NCI-H1417 (cell line): ENCODE results near the gene TRAPPC2B.

ENCODE experiments used
- DNase-seq, 3 experiments: peaks; one replicate each; lab custom pipeline; 2025; lab: John Stamatoyannopoulos, UW

TRAPPC2B gene

DNA sequence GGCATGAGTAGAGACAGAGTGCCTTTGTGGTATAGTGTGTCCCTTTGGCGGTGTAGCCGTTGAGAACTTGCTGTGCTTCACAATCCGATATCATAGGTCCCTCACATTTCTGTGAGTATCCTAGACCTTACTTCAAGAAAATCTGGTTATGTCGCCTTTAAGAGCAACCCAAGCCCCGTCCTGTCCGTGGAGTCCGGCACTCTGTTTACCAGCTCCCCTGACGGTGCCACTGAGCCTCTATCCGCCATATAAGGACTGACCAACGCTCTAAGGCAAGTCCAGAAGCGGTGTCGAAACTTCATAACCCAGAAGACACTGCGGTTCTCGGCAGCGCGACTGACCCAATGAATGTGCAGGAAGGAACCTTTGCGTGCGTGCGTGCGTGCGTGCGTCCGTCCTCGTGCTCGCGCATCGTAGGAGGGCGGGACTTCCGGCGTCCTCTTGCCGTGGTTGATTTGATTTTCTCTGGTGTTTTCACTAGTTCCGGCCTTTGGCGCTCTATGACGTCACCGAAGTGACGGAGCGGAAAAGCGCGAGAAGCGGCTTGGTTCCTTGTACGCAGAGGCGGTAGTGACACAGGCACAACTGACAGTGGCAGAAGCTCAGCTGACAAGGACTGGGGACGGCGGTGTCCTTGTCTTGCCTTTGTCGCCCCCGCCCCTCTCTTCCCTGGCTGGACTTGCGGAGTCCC is at the start of gene TRAPPC2B, which contains the start of gene ZNF547:
TSS of gene TRAPPC2B (plus strand) at position 555 of the 691 bp plus-strand sequence. CDS start 1,283 bp downstream, outside the sequence.
TSS of gene ZNF547 (plus strand) at position 555 of the 691 bp plus-strand sequence. CDS start 5,005 bp downstream, outside the sequence.
- peak; percentile 97 to 100 (median 99) for DNase-seq

DNA sequence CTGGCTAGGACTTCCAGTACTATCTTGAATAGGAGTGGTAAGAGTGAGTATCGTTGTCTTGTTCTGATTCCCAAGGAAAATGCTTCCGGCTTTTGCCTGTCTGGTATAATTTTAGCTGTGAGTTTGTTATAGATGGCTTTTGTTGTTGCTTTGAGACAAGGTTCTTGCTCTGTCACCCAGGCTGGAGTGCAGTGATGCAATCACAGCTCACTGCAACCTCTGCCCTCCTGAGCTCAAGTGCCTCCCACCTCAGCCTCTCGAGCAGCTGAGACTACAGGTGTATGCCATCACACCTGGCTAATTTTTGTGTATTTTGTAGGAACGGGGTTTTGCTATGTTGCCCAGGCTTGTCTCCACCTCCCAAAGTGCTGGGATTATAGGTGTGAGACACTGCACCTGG is 49.2 kb upstream of the TRAPPC2B start:
- peak in 2 of 3 experiments; percentile 9 to 56 for DNase-seq

DNA sequence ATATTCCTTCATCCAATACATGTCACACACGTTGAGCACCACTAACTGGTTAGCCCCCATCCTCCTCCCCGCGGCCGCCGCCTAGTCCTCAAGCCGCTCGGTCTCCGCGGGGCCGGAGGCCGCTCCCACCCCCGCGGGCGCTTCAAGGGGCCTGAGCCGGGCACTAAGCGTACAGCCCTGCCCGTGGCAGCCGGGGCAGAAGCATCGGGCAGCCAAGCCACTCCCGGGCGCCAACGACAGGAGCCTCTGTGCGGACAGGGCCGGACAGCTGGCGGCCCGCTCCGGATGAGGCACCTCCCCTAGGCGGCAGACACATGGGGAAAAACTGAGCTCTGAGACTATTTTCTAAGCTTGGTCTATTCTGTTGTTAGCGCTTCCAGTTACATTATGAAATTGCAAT is 45.8 kb upstream of the TRAPPC2B start:
- DNase-seq: no peak

DNA sequence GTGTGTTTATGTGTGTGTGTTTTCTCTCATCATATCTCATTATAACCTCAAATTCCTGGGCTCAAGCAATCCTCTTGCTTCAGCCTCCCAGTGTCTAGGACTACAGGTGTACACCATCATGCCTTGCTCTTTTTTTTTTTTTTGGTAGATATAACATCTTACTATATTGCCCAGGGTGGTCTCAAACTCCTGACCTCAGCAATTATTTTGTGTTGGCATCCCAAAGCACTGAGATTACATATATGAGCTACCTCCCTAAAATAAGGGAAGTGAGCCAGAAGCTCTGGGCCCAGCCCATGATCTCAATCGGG is 43.5 kb upstream of the TRAPPC2B start:
- no peak for DNase-seq

DNA sequence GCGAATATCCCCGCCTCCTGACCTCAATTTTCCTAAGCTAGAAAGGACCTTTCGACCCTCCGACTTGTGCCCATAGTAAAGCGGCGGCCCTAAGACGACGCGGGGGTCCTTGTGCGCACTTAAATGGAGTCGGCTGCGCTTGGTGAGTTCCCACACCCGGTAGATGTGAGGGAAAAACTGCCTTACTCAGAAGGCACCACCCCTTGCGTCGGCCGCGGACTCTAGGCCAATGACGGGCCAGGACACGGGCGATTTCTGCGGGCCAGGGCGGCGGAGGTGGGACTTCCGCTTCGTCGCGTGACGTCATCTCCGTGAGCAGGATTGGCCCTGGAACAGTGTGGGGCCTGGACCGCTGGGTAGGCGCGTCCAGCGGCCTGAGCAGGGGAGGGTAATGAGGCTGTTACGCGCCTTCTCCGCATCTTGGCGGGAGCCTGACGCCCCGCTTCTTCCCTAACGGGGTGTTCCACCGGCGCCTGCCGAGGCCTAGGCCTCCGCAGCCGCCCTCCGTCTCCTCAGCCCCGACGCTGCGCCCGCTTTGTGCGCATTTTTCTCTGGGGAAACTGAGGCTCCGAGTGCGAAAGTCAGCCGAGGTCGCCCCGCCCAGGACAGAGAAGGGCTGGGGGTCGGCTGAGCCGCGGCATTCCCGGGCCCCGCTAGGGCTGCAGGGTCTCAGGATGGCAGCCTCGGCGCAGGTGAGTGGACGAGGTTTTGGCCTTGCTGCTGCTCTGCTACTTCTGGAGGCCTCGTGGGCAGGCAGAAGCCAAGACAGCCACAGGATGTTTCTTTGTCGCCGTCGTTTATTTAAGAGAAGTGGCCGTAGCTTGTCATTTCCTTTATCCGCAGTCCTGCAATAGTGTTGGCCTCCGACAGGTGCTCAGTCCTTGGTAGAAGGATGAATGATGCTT is 42.9 kb upstream of the TRAPPC2B start, which contains the start of gene ZNF543:
TSS of gene ZNF543 (plus strand) at position 293 of the 905 bp plus-strand sequence. CDS start at position 675, 382 bp downstream.
- peak; percentile 92 to 96 (median 96) for DNase-seq

DNA sequence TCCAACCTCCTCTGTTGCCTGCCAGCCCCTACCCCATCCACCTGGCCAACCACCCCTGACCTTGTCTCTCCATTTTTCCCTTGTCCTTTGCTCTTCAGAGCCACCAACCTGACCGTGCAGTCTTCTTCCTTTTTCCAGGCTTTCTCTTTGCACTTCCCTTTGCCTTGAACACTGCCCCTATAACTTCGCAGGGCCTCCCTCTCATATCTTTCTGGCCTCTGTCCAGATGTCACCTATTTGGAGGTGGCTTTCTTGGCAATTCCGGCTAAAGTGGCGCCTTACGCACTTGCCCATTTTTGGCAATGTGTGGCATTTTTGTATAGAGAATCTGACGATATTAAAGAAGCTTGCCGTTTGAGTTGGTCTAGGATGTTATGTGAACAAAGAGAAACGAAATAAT is 42.2 kb upstream of the TRAPPC2B start:
- DNase-seq: no peak

DNA sequence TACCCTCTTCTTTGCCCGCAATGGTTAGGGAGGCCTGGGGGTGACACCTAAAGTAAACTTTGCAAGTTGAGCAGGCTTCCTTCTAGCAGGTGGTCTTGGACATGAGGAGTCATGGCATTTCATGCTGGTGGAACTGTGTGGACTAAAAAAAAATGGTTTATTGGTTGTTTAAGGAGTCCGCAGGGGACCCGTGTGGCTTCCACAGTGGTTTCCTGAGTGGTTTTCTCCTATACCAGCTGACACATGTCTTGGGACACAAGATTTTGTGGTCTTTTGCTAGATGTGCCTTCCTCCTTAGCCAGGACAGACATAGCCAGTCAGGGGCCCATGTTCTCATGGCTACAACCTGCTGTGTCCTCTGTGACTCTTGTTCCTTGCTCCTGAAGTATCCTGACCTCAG is 41.6 kb upstream of the TRAPPC2B start:
- DNase-seq: no peak

DNA sequence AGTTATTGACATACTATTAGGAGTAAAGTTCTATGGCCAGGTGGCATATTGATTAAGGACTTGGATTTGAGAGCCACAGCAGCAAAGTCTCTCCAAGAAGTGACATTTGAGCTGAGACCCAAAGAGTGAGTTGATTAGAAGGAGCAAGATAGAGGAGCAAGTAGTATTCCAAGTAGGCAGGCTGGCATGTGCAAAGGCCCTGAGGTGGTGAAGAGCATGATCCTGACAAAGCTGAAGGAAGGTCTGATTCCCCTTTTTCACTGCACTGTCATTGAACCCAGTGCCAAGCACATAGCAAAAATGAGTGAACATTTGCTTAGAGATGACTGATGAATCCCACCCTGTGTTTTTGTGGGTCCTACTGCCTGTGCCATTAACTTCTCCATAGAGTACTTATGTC is 38.4 kb upstream of the TRAPPC2B start:
- DNase-seq: no peak

DNA sequence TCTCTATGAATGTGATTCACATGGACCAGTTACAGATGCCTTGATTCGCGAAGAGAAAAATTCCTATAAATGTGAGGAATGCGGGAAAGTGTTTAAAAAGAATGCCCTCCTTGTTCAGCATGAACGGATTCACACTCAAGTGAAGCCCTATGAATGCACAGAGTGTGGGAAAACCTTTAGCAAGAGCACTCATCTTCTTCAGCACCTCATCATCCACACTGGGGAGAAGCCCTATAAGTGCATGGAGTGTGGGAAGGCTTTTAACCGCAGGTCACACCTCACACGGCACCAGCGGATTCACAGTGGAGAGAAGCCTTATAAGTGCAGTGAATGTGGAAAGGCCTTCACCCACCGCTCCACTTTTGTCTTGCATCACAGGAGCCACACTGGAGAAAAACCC is 35.4 kb upstream of the TRAPPC2B start:
- no peak for DNase-seq

DNA sequence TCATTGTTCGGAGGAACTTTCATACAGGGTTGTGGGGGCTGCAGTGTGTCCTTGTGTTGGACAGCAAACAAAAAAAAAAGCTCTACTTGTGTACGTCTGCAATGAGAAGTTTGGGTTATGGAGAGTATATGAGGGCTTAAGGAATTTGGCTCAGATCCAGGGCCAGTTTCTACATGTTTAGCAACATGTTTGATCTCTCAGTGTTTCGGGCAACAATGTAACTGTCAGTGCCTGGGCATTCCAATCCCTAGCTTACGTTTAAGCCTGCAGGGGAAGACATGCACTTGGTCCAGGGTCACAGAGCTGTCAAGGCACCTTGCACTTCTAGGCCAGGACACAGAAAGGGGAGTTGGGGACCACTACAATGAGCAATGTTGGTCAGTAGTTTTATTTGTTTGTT is 29.2 kb upstream of the TRAPPC2B start:
- DNase-seq: no peak

DNA sequence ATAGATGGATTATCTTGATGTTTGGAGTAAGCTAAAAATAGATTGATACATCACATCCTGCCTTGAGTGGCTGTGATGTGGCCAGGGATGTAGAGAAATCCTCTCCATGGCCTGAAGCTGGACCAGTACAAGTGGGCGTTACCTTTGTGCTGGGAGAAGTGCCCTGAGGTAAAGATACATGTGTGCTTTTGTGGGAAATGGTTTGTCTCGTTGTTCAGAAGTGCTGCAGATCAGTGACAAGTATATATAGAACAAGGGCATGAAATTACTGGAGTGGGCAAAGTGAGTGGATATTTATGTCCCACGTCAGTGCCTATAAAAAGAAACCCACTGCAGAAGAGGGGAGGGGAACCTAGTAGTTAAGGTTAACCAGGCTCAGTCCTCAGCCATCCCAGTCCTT is 24.5 kb upstream of the TRAPPC2B start:
- no peak for DNase-seq

DNA sequence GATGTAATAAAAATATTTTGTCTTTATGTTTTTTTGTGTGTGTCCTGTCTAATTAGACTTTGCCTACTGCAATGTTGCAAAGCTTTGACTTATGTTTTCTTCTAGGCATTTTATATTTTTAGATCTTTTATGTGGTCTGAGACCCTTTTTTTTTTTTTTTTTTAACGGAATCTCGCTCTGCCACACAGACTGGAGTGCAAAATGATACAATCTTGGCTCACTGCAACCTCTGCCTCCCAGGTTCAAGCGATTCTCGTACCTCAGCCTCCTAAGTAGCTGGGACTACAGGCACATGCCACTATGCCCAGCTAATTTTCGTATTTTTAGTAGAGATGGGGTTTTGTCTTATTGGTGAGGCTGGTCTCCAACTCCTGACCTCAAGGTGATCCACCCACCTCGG is 20.8 kb upstream of the TRAPPC2B start:
- DNase-seq: no peak

DNA sequence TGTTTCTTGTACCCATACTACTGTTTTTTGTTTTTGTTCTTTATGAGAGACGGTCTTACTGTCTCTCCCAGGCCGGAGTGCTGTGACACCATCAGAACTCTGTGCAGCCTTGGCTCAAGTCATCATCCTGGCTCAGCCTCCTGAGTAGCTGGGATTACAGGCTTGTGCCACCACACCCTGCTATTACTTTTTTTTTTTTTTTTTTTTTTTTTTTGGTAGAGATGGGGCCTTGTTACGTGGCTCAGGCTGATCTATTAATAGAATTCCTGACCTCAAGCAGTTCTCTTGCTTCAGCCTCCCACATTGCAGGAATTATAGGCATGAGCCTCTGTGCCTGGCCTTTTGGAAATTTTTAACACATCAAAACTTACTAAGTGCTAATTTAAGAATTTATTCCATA is 15.2 kb upstream of the TRAPPC2B start:
- no peak for DNase-seq

DNA sequence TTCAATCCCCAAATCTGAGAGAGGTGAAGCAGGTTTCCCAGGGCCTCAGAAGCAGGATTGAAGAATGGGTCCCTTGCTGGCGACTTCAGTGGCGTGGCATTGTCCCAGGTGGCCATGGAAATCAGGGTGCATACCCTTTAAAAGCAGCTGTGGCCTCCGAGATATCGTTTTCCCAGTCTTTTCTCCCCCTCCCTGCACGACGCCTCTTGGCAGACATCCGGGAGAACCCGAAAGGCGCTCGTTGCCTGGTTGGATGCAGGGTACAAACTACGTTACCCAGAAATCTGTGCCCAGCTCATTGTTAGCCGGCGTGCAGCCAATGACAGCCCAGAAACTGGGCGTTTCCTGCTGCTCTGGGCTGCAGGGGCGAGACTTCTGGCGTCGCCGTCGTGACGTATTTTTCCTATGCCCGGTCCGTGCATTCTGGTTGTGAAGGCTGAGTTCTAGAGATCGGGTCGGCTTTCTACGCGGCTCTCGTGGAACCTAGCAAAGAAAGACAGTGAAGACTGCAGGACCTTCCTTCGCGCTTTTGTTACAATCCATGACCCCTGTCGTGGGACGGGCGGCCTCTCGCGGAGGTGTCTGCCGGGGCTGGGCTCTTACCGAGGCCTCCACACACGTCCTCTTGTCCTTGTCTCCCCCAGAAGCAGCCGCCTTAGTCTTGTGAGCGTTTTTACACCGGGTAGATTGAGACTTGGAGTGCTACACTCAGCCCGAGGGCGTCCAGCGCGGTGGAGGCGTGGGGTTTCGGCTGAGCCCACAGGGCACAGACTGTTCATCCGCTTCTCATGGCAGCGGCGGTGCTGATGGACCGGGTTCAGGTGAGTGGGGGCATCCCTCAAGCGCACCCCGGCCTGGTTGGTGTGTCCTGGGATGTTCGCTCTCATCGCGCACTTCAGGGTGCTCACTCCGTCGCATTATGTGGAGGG is 12.2 kb upstream of the TRAPPC2B start, which contains the start of gene ZNF304:
TSS of gene ZNF304 (plus strand) at position 395 of the 929 bp plus-strand sequence. CDS start at position 789, 394 bp downstream.
- peak; percentile 86 to 97 (median 94) for DNase-seq

DNA sequence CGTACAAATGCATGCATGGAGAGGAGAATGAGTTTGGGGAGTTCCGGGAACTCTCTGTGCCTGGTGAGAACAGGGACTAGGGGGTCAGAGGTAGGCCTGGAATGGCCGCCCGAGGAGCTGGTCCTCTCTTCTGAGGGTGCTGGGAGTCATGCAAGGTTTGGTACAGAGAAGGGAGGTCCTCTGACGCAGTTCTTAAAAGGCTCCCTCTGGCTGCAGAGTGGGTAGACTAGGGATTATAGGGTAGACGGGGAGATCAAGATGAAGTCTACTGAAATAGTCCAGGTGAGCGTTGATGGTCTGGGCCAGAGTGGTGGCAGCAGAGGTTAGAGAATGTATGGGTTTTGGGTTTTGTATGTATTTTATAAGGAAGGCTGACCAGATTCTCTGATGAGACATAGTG is 11.5 kb upstream of the TRAPPC2B start:
- no peak for DNase-seq

DNA sequence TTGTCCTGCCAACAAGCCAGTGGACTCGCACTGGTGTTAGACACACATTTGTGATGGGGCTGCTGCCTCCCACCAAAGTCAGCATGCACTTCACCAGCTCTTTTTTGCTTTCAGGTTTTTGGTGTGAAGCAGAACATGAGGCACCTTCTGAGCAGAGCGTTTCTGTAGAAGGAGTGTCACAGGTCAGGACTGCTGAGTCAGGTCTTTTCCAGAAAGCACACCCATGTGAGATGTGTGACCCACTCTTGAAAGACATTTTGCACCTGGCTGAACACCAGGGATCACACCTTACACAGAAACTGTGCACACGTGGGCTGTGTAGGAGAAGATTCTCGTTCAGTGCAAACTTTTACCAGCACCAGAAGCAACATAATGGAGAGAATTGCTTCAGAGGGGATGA is 7.4 kb upstream of the TRAPPC2B start:
- DNase-seq: no peak

DNA sequence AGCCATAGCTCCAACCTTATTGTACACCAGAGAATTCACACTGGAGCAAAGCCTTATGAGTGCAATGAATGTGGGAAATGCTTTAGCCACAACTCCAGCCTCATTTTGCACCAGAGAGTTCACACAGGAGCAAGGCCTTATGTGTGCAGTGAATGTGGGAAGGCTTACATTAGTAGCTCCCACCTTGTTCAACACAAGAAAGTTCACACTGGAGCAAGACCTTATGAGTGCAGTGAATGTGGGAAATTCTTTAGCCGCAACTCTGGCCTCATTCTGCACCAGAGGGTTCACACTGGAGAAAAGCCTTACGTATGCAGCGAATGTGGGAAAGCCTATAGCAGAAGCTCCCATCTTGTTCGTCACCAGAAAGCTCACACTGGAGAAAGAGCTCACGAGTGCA is 5.9 kb upstream of the TRAPPC2B start:
- DNase-seq: no peak

DNA sequence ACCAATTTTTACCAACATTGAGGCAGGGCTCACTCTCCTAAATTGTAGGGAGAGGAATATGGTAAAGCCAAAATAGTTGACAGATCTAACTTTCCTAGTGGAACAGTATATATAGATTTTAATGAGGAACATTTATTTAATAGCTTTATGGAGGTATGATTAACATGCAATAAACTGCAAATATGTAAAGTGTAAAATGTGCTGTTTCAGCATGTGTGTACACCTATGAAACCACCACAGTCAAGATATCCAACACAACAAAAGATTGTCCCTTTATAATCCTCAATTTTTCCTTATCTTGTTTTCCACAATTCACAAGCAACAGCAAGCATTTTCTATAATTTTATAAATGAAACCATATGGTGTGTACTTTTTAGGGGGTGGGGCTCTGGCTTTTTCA is 4.1 kb upstream of the TRAPPC2B start:
- DNase-seq: no peak

DNA sequence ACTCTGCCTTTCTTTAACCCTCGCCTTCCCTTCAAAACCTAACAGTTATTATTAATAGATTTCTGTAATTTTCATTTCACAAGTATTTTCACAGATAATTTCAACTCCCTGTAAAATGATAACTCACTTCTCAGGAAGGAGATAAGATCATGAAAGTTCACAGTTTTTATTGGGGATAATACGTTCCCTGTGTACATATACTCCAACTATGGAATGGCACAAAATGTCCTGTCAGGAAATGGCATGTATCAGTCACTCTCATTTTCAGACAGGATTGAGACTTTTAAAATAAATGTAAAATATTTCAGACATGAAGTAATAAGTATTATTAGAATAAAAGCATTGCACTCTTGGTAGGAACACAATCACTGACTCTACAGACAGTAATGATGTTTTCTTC is 932 bp upstream of the TRAPPC2B start:
- no peak for DNase-seq

DNA sequence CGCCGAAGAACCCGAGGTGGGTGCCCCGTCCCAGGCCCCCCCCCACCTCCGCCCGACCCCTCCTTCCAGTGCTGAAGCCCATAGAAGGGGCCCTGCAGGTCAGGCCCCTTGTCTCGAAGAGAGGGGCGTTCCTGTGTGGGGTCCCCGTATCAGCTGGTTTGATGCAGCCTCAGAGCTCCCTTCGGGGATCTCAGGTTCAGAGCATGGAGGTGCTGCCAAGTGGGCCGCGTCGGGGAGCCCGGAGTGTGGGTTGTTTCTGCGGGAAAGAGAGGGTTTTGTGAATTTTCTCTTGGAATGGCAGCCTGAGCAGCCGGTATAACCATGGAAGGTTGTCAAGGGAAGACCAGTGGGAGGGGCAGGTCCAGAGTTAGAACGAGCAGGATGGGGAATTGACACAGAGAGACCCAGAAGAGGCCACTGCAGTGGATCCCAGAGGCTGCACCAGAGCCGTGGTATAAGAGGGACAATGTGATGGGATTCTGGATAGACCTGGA is 384 bp downstream of the TRAPPC2B start:
- peak in 1 of 3 experiments; percentile 26 for DNase-seq

DNA sequence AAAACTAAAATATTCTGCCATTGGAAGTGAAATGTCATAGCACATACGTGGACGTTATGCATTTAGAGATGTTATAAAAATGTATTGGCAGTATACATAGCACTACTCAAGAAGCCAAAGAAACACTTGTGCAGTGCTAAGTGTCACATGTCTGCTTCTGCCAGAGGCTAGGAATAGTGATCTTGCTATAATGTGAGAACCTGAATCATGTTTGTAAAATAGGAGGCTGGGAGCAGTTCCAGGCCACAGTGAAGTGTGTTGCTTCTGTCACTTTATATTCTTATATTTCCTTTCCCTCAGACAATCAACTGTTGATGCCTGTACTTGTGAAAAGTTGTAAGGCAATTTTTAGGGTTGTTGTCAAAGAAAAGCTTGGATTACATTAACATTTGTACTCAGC is 3.4 kb downstream of the TRAPPC2B start:
- DNase-seq: no peak

DNA sequence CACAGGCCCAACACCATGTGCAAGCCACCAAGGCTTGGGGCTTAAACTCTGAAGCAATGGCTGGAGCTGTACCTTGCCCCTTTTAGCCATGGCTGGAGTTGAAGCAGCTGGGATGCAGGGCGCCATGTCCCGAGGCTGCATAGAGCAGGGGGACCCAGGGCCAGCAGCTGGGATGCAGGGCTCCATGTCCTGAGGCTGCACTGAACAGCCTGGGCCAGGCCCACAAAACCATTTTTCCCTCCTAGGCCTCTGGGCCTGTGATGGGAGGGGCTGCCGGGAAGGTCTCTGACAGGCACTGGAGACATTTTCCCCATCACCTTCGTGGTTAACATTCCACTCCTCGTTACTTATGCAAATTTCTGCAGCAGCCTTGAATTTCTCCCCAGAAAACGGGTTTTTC is 10.8 kb downstream of the TRAPPC2B start:
- DNase-seq: no peak
